Upper lobe of left lung (tissue), 6 donors: ENCODE measurements around the gene AGBL4. TPM values are rescaled to one million over a fixed set of nuclear protein-coding genes. Genes with fewer than 3 reads are reported as not detected.

Experiments
- ATAC-seq, 2 donors: fragments of 200-7000 bp; cut with Tn5 transposase; one replicate each; pipeline ENCODE4 v1.9.1; 2022; ENCODE audit warnings: mild to moderate bottlenecking in 2 of 2, moderate library complexity in 2 of 2; ENCODE audit not compliant: low FRiP score in 2 of 2
- DNase-seq, 2 donors: peaks; one replicate each; pipeline ENCODE4 v3.0.0-alpha.2; 2019 to 2020
- H3K27ac ChIP-seq, 4 donors: fragments of 200-600 bp; sonication (generic); one replicate each; pipeline ENCODE4 v1.5.1; 2016 to 2019
- H3K27me3 ChIP-seq, 4 donors: fragments of 200-600 bp; sonication (generic); one replicate each; pipeline ENCODE4 v1.5.1; 2017 to 2019
- H3K36me3 ChIP-seq, 4 donors: fragments of 200-600 bp; sonication (generic); one replicate each; pipeline ENCODE4 v1.5.1; 2016 to 2019
- H3K4me1 ChIP-seq, 4 donors: fragments of 200-600 bp; sonication (generic); one replicate each; pipeline ENCODE4 v1.5.1; 2018 to 2019
- H3K4me3 ChIP-seq, 4 donors: fragments of 200-600 bp; sonication (generic); one replicate each; pipeline ENCODE4 v1.5.1; 2017 to 2019; ENCODE audit warnings: mild to moderate bottlenecking in 2 of 4, moderate library complexity in 1 of 4
- H3K9me3 ChIP-seq, 4 donors: fragments of 200-600 bp; sonication (generic); one replicate each; pipeline ENCODE4 v1.5.1; 2018 to 2019
- EP300 ChIP-seq, 4 donors: sonication (generic); formaldehyde crosslinking; IDR thresholded peaks; one replicate each; pipeline ENCODE4 v1.5.1; 2017; ENCODE audit warnings: antibody characterized with exemption in 4 of 4, control low read depth in 2 of 4
- POLR2A ChIP-seq, 4 donors: fragments of 450-650 bp; IDR thresholded peaks; one replicate each; pipeline ENCODE4 v1.5.1; 2016 to 2017; ENCODE audit warnings: antibody characterized with exemption in 4 of 4, mild to moderate bottlenecking in 2 of 4
- POLR2AphosphoS5 ChIP-seq, 2 donors: sonication (generic); formaldehyde crosslinking; IDR thresholded peaks; one replicate each; pipeline ENCODE4 v1.5.1; 2017; ENCODE audit warnings: antibody characterized with exemption in 2 of 2
- whole genome bisulfite sequencing, 2 donors: methylation state at CpG; one replicate each; pipeline ENCODE4 v1.1.5; 2017 to 2018; 5-methylcytosine and 5-hydroxymethylcytosine counted together
- total RNA-seq, 6 donors: library from RNA; depleted of rRNA in 4 of 6; stranded (reverse); fragments of >200 nt in 4 of 6; gene quantifications; one replicate each; pipeline versions ENCODE4 v1.1.0 to v1.2.1, GENCODE V29; 2016 to 2021
- TF ChIP-seq, protein P1 (sequence below), 6 experiments: fragments of 450-650 bp in 4 of 6; fragments of 200-600 bp in 2 of 6; sonication (generic) in 2 of 6; IDR thresholded peaks; one replicate each; pipeline ENCODE4 v1.5.1; 2016 to 2019; ENCODE audit warnings: antibody characterized with exemption in 6 of 6
- donor health status: DM: no; HTN: no; CAD: no; lungs with moderate emphysema.
- donor health status: DM: no; HTN: yes; CAD: no; lungs with severe emphysema.

The AGBL4 gene
- total RNA-seq, 6 donors from 2014 or later, result 0.57 to 10.5 (median 1.5) TPM

- WGBS, 2 donors, result 34 to 48% methylated on average over 2 of the region's 2 CpGs
- ATAC-seq, result no peak
- Histone ChIP-seq H3K4me1 (peaks cover 0 to 3% (median 1%) of the 10 kb centered on the region in 4 donors), H3K27ac (no peak overlapping the region), H3K9me3 (no peaks in the 10 kb centered on the region), H3K36me3 (no peaks in the 10 kb centered on the region), H3K27me3 (no peaks in the 10 kb centered on the region), H3K4me3 (no peak overlapping the region)
- DNase-seq, result no peak
- TF ChIP-seq POLR2A (IDR thresholded peaks at IDR 0.05), result no peak
- TF ChIP-seq, protein P1, sequence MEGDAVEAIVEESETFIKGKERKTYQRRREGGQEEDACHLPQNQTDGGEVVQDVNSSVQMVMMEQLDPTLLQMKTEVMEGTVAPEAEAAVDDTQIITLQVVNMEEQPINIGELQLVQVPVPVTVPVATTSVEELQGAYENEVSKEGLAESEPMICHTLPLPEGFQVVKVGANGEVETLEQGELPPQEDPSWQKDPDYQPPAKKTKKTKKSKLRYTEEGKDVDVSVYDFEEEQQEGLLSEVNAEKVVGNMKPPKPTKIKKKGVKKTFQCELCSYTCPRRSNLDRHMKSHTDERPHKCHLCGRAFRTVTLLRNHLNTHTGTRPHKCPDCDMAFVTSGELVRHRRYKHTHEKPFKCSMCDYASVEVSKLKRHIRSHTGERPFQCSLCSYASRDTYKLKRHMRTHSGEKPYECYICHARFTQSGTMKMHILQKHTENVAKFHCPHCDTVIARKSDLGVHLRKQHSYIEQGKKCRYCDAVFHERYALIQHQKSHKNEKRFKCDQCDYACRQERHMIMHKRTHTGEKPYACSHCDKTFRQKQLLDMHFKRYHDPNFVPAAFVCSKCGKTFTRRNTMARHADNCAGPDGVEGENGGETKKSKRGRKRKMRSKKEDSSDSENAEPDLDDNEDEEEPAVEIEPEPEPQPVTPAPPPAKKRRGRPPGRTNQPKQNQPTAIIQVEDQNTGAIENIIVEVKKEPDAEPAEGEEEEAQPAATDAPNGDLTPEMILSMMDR (IDR thresholded peaks at IDR 0.05), result no peak
- TF ChIP-seq POLR2AphosphoS5 (IDR thresholded peaks at IDR 0.05), result no peak
Measured at GRCh38 chr1:48616710-48617109, 1407.0 kb downstream of the AGBL4 start.

GRCh38 chr1:48611841-48612240 is 1411.9 kb downstream of the AGBL4 start:
- ATAC-seq (no peak), DNase-seq (no peak)
- Histone ChIP-seq H3K27me3 (no peaks in the 10 kb centered on the region), H3K4me3 (no peak overlapping the region), H3K9me3 (no peaks in the 10 kb centered on the region), H3K36me3 (no peaks in the 10 kb centered on the region), H3K27ac (no peak overlapping the region), H3K4me1 (peaks cover 0 to 12% (median 0%) of the 10 kb centered on the region in 4 donors)
- TF ChIP-seq POLR2A (IDR thresholded peaks at IDR 0.05), result no peak
- no peak for TF ChIP-seq EP300 (IDR thresholded peaks at IDR 0.05)
- no peak for TF ChIP-seq POLR2AphosphoS5 (IDR thresholded peaks at IDR 0.05)
- TF ChIP-seq, protein P1 (IDR thresholded peaks at IDR 0.05), result no peak
- WGBS, 2 donors, result 62 to 68% methylated on average over 2 of the region's 2 CpGs

DNA sequence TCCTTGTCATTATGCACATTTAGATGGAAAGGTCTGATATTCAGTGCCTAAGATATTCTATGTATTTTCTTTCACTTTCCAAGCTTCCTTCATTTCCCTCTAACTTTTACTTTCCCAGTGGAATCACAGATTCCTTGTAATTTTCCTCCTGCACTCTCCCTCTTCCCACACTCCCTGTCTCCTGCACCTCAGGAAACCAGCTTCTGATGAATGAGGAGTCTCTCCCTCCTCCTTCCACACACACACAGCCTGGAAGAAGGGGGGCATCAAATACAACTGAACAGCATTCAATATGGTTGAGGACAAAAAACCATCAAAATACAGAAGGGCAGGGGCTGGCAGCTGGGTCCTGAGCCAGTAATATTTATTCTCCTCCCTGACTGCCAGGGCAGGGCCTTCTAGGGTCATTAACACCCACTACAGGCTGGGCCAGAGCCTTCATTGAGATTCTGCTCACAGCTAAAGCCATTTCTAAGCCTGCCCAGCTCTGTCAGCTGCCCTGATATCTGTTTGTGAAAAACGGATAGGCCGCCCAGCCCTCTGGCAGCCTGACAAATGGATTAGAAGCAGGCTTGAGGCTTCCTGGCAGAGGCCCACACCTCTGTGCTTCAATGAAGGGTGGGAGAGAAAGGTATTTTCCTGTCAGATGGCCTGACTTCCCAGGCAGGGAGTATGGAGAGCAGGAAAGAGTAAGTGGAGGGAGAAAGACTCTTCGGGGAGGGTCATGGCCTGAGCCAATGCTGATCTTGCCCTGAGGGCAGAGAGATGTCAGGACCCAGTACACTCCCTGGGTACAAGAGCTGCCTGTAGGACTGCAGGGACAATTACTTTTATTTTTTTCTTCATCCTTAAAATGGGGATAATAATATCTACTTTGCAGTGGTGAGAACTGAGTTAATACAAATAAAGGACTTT is 1412.9 kb downstream of the AGBL4 start:
- no peak for TF ChIP-seq POLR2A (IDR thresholded peaks at IDR 0.05)
- TF ChIP-seq POLR2AphosphoS5 (IDR thresholded peaks at IDR 0.05), result no peak
- TF ChIP-seq EP300 (IDR thresholded peaks at IDR 0.05), result no peak
- TF ChIP-seq, protein P1 (IDR thresholded peaks at IDR 0.05), result no peak
- no peak overlapping the region for H3K4me3 ChIP-seq
- H3K27me3 ChIP-seq, result no peaks in the 10 kb centered on the region
- peak in 1 of 2 donors; percentile 43 for DNase-seq
- peak overlapping the region in 1 of 4 donors; percentile 26 for H3K27ac ChIP-seq
- peaks cover 0 to 12% (median 0%) of the 10 kb centered on the region in 4 donors for H3K4me1 ChIP-seq
- H3K36me3 ChIP-seq, result no peaks in the 10 kb centered on the region
- no peaks in the 10 kb centered on the region for H3K9me3 ChIP-seq
- peak in 1 of 2 donors; percentile 57 for ATAC-seq
- WGBS, 2 donors, result 42 to 47% methylated on average over 1 to 3 of the region's 3 CpGs

GRCh38 chr1:48608882-48609281 is 1414.9 kb downstream of the AGBL4 start:
- DNase-seq (no peak), ATAC-seq (no peak)
- Histone ChIP-seq H3K9me3 (no peaks in the 10 kb centered on the region), H3K27me3 (no peaks in the 10 kb centered on the region), H3K27ac (no peak overlapping the region), H3K36me3 (no peaks in the 10 kb centered on the region), H3K4me1 (peaks cover 0 to 12% (median 0%) of the 10 kb centered on the region in 4 donors), H3K4me3 (no peak overlapping the region)
- no peak for TF ChIP-seq POLR2A (IDR thresholded peaks at IDR 0.05)
- TF ChIP-seq, protein P1 (IDR thresholded peaks at IDR 0.05), result no peak
- 75 to 86% methylated on average over 4 of the region's 4 CpGs for WGBS, 2 donors
